ENCODE results near the gene KRT40. TPM values are rescaled to one million over a fixed set of nuclear protein-coding genes. Genes with fewer than 3 reads are reported as not detected.

The KRT40 gene
- total and polyA plus RNA-seq, 2 experiments from 2014 or later: not detected

DNA sequence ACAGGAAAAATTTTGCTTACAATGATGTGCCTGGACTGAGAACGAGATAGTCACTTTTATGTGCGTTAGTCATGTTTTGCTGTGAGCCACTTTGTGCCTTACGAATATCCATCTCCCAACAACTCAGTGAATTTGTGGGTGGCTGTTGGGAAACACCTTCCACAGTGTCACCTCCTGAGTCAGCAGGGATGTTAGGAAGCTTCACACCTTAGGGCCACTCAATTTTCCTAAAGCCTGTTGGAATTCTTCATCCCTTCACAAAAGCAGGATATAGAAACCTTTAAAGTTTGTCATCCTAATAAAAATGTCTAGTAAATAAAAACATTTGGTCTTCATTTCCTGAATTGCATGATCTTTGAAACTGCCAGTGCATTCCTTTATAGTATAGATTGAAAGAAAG is 29.1 kb upstream of the KRT40 start (continued):
- TF ChIP-seq, protein P1, sequence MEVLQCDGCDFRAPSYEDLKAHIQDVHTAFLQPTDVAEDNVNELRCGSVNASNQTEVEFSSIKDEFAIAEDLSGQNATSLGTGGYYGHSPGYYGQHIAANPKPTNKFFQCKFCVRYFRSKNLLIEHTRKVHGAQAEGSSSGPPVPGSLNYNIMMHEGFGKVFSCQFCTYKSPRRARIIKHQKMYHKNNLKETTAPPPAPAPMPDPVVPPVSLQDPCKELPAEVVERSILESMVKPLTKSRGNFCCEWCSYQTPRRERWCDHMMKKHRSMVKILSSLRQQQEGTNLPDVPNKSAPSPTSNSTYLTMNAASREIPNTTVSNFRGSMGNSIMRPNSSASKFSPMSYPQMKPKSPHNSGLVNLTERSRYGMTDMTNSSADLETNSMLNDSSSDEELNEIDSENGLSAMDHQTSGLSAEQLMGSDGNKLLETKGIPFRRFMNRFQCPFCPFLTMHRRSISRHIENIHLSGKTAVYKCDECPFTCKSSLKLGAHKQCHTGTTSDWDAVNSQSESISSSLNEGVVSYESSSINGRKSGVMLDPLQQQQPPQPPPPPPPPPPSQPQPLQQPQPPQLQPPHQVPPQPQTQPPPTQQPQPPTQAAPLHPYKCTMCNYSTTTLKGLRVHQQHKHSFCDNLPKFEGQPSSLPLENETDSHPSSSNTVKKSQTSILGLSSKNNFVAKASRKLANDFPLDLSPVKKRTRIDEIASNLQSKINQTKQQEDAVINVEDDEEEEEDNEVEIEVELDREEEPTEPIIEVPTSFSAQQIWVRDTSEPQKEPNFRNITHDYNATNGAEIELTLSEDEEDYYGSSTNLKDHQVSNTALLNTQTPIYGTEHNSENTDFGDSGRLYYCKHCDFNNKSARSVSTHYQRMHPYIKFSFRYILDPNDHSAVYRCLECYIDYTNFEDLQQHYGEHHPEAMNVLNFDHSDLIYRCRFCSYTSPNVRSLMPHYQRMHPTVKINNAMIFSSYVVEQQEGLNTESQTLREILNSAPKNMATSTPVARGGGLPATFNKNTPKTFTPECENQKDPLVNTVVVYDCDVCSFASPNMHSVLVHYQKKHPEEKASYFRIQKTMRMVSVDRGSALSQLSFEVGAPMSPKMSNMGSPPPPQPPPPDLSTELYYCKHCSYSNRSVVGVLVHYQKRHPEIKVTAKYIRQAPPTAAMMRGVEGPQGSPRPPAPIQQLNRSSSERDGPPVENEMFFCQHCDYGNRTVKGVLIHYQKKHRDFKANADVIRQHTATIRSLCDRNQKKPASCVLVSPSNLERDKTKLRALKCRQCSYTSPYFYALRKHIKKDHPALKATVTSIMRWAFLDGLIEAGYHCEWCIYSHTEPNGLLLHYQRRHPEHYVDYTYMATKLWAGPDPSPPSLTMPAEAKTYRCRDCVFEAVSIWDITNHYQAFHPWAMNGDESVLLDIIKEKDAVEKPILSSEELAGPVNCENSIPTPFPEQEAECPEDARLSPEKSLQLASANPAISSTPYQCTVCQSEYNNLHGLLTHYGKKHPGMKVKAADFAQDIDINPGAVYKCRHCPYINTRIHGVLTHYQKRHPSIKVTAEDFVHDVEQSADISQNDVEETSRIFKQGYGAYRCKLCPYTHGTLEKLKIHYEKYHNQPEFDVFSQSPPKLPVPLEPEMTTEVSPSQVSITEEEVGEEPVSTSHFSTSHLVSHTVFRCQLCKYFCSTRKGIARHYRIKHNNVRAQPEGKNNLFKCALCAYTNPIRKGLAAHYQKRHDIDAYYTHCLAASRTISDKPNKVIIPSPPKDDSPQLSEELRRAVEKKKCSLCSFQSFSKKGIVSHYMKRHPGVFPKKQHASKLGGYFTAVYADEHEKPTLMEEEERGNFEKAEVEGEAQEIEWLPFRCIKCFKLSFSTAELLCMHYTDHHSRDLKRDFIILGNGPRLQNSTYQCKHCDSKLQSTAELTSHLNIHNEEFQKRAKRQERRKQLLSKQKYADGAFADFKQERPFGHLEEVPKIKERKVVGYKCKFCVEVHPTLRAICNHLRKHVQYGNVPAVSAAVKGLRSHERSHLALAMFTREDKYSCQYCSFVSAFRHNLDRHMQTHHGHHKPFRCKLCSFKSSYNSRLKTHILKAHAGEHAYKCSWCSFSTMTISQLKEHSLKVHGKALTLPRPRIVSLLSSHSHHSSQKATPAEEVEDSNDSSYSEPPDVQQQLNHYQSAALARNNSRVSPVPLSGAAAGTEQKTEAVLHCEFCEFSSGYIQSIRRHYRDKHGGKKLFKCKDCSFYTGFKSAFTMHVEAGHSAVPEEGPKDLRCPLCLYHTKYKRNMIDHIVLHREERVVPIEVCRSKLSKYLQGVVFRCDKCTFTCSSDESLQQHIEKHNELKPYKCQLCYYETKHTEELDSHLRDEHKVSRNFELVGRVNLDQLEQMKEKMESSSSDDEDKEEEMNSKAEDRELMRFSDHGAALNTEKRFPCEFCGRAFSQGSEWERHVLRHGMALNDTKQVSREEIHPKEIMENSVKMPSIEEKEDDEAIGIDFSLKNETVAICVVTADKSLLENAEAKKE (CRISPR knock-in tag; IDR thresholded peaks at IDR 0.05): no peak

DNA sequence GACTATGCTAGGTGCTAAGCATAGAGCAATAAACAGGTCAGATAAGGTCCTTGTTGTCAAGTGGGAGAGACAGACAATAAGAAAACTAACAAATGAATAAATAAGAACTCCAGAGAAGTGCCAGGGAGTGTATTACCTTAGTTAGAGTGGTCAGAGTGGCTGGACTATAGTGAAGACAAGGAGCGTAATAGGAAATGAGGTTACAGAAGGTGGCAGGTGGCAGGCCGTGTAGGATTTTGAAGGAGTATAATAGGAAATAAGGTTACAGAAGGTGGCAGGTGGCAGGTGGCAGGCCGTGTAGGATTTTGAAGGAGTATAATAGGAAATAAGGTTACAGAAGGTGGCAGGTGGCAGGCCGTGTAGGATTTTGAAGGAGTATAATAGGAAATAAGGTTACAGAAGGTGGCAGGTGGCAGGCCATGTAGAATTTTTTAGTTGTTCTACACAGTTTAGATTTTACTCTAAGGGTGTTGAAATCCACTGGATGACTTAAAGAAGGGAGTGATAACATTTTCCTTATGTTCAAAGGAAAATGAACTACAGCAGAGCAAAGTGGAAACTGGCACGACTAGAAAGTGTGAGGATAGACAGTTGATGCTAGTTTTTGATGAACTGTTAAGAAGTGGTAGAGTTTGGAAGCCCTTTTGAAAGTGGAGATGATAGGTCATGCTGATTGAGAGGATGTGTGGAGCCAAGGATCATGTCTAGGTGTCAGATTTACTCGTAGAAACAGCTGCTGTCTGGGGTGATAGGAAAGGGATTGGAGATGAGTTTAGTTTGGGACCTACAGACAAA is 28.4 kb upstream of the KRT40 start:
- Histone ChIP-seq H3K9me2 (ENCODE audit: insufficient read depth) (no peaks in the 10 kb centered on the region; the same call in 1 of the 2 replicates), H3K4me1 (ENCODE audit: insufficient read depth) (peaks cover 14% of the 10 kb centered on the region), H3K36me3 (ENCODE audit: insufficient read depth) (no peaks in the 10 kb centered on the region), H3F3A (replicated peaks; ENCODE audit: low read depth) (no peaks in the 10 kb centered on the region), H2AFZ (peak overlapping the region; percentile 44; the same call in 1 of the 2 replicates), H3K4me2 (no peak overlapping the region), H4K20me1 (replicated peaks; ENCODE audit: insufficient read depth) (no peaks in the 10 kb centered on the region), H3K27ac (ENCODE audit: low read depth) (no peak overlapping the region), H3K4me3 (no peak overlapping the region), H3K79me2 (replicated peaks; ENCODE audit: insufficient read depth) (no peaks in the 10 kb centered on the region), H3K27me3 (ENCODE audit: insufficient read depth) (no peaks in the 10 kb centered on the region)
- peaks cover 1% of the 10 kb centered on the region for H3K27me3 Mint-ChIP-seq (ENCODE audit: insufficient read depth, low read depth, poor library complexity)
- H3K9me3 Mint-ChIP-seq: no peaks in the 10 kb centered on the region
- no peak for DNase-seq (ENCODE audit: low spot score)
- ATAC-seq: no peak
- H3K4me1 Mint-ChIP-seq: peaks cover 10% of the 10 kb centered on the region; the same call in 2 of the 3 replicates
- no peak overlapping the region for H3K4me3 Mint-ChIP-seq
- TF ChIP-seq CREB1 (CRISPR knock-in tag; IDR thresholded peaks at IDR 0.05; ENCODE audit: low read depth) (no peak), ZNF114 (CRISPR knock-in tag; IDR thresholded peaks at IDR 0.05) (no peak), EZH2 (IDR thresholded peaks at IDR 0.05; ENCODE audit: low read depth, unreplicated experiment) (no peak), POLR2AphosphoS5 (IDR thresholded peaks at IDR 0.05; ENCODE audit: low read depth) (no peak)
- TF ChIP-seq, protein P2, sequence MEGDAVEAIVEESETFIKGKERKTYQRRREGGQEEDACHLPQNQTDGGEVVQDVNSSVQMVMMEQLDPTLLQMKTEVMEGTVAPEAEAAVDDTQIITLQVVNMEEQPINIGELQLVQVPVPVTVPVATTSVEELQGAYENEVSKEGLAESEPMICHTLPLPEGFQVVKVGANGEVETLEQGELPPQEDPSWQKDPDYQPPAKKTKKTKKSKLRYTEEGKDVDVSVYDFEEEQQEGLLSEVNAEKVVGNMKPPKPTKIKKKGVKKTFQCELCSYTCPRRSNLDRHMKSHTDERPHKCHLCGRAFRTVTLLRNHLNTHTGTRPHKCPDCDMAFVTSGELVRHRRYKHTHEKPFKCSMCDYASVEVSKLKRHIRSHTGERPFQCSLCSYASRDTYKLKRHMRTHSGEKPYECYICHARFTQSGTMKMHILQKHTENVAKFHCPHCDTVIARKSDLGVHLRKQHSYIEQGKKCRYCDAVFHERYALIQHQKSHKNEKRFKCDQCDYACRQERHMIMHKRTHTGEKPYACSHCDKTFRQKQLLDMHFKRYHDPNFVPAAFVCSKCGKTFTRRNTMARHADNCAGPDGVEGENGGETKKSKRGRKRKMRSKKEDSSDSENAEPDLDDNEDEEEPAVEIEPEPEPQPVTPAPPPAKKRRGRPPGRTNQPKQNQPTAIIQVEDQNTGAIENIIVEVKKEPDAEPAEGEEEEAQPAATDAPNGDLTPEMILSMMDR (conservative IDR thresholded peaks at IDR 0.05; ENCODE audit: low read depth in 2 of 2): no peak
- TF ChIP-seq, protein P3, sequence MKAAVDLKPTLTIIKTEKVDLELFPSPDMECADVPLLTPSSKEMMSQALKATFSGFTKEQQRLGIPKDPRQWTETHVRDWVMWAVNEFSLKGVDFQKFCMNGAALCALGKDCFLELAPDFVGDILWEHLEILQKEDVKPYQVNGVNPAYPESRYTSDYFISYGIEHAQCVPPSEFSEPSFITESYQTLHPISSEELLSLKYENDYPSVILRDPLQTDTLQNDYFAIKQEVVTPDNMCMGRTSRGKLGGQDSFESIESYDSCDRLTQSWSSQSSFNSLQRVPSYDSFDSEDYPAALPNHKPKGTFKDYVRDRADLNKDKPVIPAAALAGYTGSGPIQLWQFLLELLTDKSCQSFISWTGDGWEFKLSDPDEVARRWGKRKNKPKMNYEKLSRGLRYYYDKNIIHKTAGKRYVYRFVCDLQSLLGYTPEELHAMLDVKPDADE (IDR thresholded peaks at IDR 0.05): no peak
- no peaks in the 10 kb centered on the region for H3K36me3 Mint-ChIP-seq (ENCODE audit: low read depth)
- no peak overlapping the region for H3K27ac Mint-ChIP-seq

Measured in GM23338 (cell line).